Measurements from ENCODE around the gene SPRR2F. TPM values are rescaled to one million over a fixed set of nuclear protein-coding genes. Genes with fewer than 3 reads are reported as not detected.

Gene SPRR2F
- total RNA-seq (2021; ENCODE audit: unreplicated experiment) = not detected
- polyA plus RNA-seq (2012) = not detected in 2 replicates
- not detected for Bru-seq, nascent RNA
- BruChase-seq, experiment 1, labeled RNA remaining after a 6-hour chase = not detected
- percentile 13 among the genes with signal in this experiment for BruChase-seq, experiment 2, labeled RNA remaining after a 2-hour chase
- long read RNA-seq = 0 reads

- TF ChIP-seq MAX (IDR thresholded peaks at IDR 0.05) (no peak), ELF1 (IDR thresholded peaks at IDR 0.05; ENCODE audit: borderline replicate concordance, low read depth) (no peak), RAD21 (IDR thresholded peaks at IDR 0.05; ENCODE audit: low read depth) (no peak), FOSL1 (IDR thresholded peaks at IDR 0.05; ENCODE audit: low read depth) (no peak), EGR1 (IDR thresholded peaks at IDR 0.05; ENCODE audit: low read depth) (no peak), ZFX (IDR thresholded peaks at IDR 0.05) (no peak), POLR2AphosphoS5 (IDR thresholded peaks at IDR 0.05; ENCODE audit: low read depth, low read length) (no peak), CBX3 (IDR thresholded peaks at IDR 0.05; ENCODE audit: low read depth) (no peak), TCF7L2 (IDR thresholded peaks at IDR 0.05; ENCODE audit: borderline replicate concordance, extremely low read depth, insufficient read depth, insufficient read length) (no peak), ZNF274 (IDR thresholded peaks at IDR 0.05; ENCODE audit: low read depth, low read length) (no peak), SIN3A (IDR thresholded peaks at IDR 0.05; ENCODE audit: low read depth) (no peak), EZH2 (IDR thresholded peaks at IDR 0.05) (no peak), EZH2phosphoT487 (IDR thresholded peaks at IDR 0.05; ENCODE audit: borderline replicate concordance) (no peak), ATF3 (IDR thresholded peaks at IDR 0.05) (no peak), CTCF (IDR thresholded peaks at IDR 0.05 in 2 of 3, conservative IDR thresholded peaks at IDR 0.05 in 1 of 3; ENCODE audit: borderline replicate concordance in 1 of 3, insufficient read depth in 1 of 3, low read depth in 2 of 3, low read length in 2 of 3) (no peak), ZBTB33 (IDR thresholded peaks at IDR 0.05; ENCODE audit: extremely low read depth, insufficient replicate concordance, low read length) (no peak), POLR2A (IDR thresholded peaks at IDR 0.05; ENCODE audit: borderline replicate concordance, extremely low read depth, insufficient read depth, insufficient read length) (no peak), SP1 (IDR thresholded peaks at IDR 0.05; ENCODE audit: low read depth) (no peak), JUND (IDR thresholded peaks at IDR 0.05) (no peak)
- Histone ChIP-seq H3K4me1 (ENCODE audit: control insufficient read depth in 1 of 2, insufficient read depth in 2 of 2, low read length in 2 of 2) (no peaks in the 10 kb centered on the region), H3K36me3 (ENCODE audit: control insufficient read depth in 1 of 2, insufficient read depth in 2 of 2, low read length in 2 of 2) (no peaks in the 10 kb centered on the region), H3K27ac (ENCODE audit: low read depth, low read length) (no peak within 1 kb of the TSS), H3K9me2 (ENCODE audit: insufficient read depth) (no peaks in the 10 kb centered on the region), H2AFZ (ENCODE audit: low read depth, low read length, poor library complexity, severe bottlenecking) (no peak within 1 kb of the TSS), H3K9ac (ENCODE audit: low read length) (no peak within 1 kb of the TSS), H3K4me2 (ENCODE audit: low read length) (no peak within 1 kb of the TSS), H3K79me2 (ENCODE audit: insufficient read depth, low read length) (no peaks in the 10 kb centered on the region), H3K27me3 (ENCODE audit: insufficient read depth, low read length) (peaks cover 7% of the 10 kb centered on the region; the same call in 1 of the 2 replicates), H3K4me3 (replicated peaks in 1 of 2; ENCODE audit: low read depth in 1 of 2, low read length in 2 of 2) (no peak within 1 kb of the TSS), H3K9me3 (ENCODE audit: control insufficient read depth in 1 of 2, insufficient read depth in 1 of 2, low read depth in 1 of 2, low read length in 2 of 2) (no peaks in the 10 kb centered on the region), H4K20me1 (ENCODE audit: insufficient read depth) (no peaks in the 10 kb centered on the region)
- POLR2A ChIA-PET = no interaction called here
- RAD21 ChIA-PET (ENCODE audit: low non-redundant PET in 1 of 2, low total read pairs in 2 of 2, uncharacterized antibody in 2 of 2, unreplicated experiment in 2 of 2) = no interaction called here
- DNase-seq (ENCODE audit: low read depth, low spot score) (no peak), ATAC-seq (no peak)
- BruUV-seq (replicated peaks) = no TSS peak
- CTCF ChIA-PET = no interaction called here
- intact Hi-C loops (cut with micrococcal nuclease) = no loop called here
Measured at GRCh38 chr1:153113416-153113815, at the start of gene SPRR2F. SPRR2F (minus strand) TSS chr1:153113516; CDS start chr1:153112733, 783 bp downstream.
